K562 (cell line): Measurements from ENCODE around the gene PRAME. TPM values are rescaled to one million over a fixed set of nuclear protein-coding genes. Genes with fewer than 3 reads are reported as not detected.
"Not testable (repeated sequence)": the region's sequence is repeated elsewhere in the genome, so short reads cannot be mapped to it uniquely, and the experiment has no call there.

Experiments
- ATAC-seq: fragments of 200-7000 bp; cut with Tn5 transposase; 3 replicates; pipeline ENCODE4 v1.9.1; 2020; ENCODE audit warnings: moderate library complexity
- BruUV-seq: library from RNA; stranded (reverse); fragments of 400-500 nt; replicated peaks from 2 replicates; lab custom pipeline; 2021; lab: Mats Ljungman, UMichigan
- CTCF ChIA-PET: fragments of 300-600 bp; formaldehyde crosslinking; extraction: SDS; loops from one replicate; lab custom pipeline; 2021; ENCODE audit warnings: low intra/inter-chr PET ratio; lab: Yijun Ruan, JAX
- POLR2A ChIA-PET: fragments of 300-600, 350-650 bp; sonication (Branson Sonifier 250); formaldehyde crosslinking; extraction: SDS; loops from one replicate; lab custom pipeline; 2021; ENCODE audit warnings: antibody characterized with exemption, inconsistent platforms; lab: Yijun Ruan, JAX
- DNase-seq, 4 experiments: peaks; one replicate each; pipeline versions ENCODE4 v3.0.0 to v3.0.0-alpha.2; 2011 to 2018; ENCODE audit warnings: low spot score in 3 of 4, mixed read lengths in 3 of 4; ENCODE audit errors: extremely low read depth in 1 of 4
- FAIRE-seq: peaks from 2 replicates; lab custom pipeline; 2011; peaks lifted over from hg19 to GRCh38; lab: Jason Lieb, UNC
- H2AFZ ChIP-seq: 2 replicates; pipeline ENCODE4 v1.6.0; 2011; ENCODE audit warnings: low read depth, low read length, control low read depth, inconsistent platforms
- H3K27ac ChIP-seq: fragments of 200-600 bp; 3 replicates; pipeline ENCODE4 v1.8.0; 2011; ENCODE audit warnings: low read depth, mild to moderate bottlenecking, control low read depth, inconsistent platforms, low read length, moderate library complexity, mixed read lengths; ENCODE audit errors: extremely low read depth
- H3K27me3 ChIP-seq, 2 experiments: fragments of 300-600 bp in 1 of 2; 2 replicates in 1 of 2; 3 replicates in 1 of 2; pipeline versions ENCODE4 v1.6.0 to v1.8.0; 2011; ENCODE audit warnings: inconsistent platforms in 2 of 2, low read length in 2 of 2, mild to moderate bottlenecking in 1 of 2, mixed read lengths in 1 of 2, moderate library complexity in 1 of 2; ENCODE audit not compliant: control insufficient read depth in 2 of 2, insufficient read depth in 2 of 2
- H3K36me3 ChIP-seq: fragments of 300-600 bp; 3 replicates; pipeline ENCODE4 v1.8.0; 2011; ENCODE audit warnings: mild to moderate bottlenecking, low read length, inconsistent platforms; ENCODE audit not compliant: control insufficient read depth, insufficient read depth
- H3K4me1 ChIP-seq, 2 experiments: fragments of 200-600 bp in 1 of 2; replicated peaks in 1 of 2; 2 replicates in 1 of 2; 3 replicates in 1 of 2; pipeline versions ENCODE4 v1.5.1 to v1.8.0; 2011; ENCODE audit warnings: inconsistent platforms in 2 of 2, low read length in 2 of 2, mild to moderate bottlenecking in 1 of 2, mixed read lengths in 1 of 2, moderate library complexity in 1 of 2; ENCODE audit not compliant: control insufficient read depth in 2 of 2, insufficient read depth in 2 of 2
- H3K4me2 ChIP-seq: 2 replicates; pipeline ENCODE4 v1.6.1; 2011; ENCODE audit warnings: low read length, control low read depth, inconsistent platforms, mixed read lengths; ENCODE audit not compliant: insufficient read depth
- H3K4me3 ChIP-seq: fragments of 200-600 bp; sonication (generic), shearing (Covaris generic); 2 replicates; pipeline ENCODE4 v1.5.1; 2016; ENCODE audit warnings: control low read depth, inconsistent platforms
- H3K79me2 ChIP-seq: fragments of 200-600 bp; 3 replicates; pipeline ENCODE4 v1.8.0; 2011; ENCODE audit warnings: low read length, inconsistent platforms; ENCODE audit not compliant: control insufficient read depth, insufficient read depth
- H3K9ac ChIP-seq, 2 experiments: 2 replicates each; pipeline versions ENCODE4 v1.6.0 to v1.6.1; 2011; ENCODE audit warnings: low read depth in 2 of 2, low read length in 2 of 2, control low read depth in 1 of 2, inconsistent platforms in 1 of 2, mild to moderate bottlenecking in 1 of 2, mixed read lengths in 1 of 2; ENCODE audit not compliant: insufficient read depth in 1 of 2
- H3K9me1 ChIP-seq: one replicate; pipeline ENCODE4 v1.6.0; 2011; ENCODE audit warnings: inconsistent platforms, mild to moderate bottlenecking, low read length, moderate library complexity; ENCODE audit not compliant: control insufficient read depth, insufficient read depth
- H3K9me3 ChIP-seq: replicated peaks from 2 replicates; pipeline ENCODE4 v1.5.1; 2011; ENCODE audit warnings: low read depth, low read length, inconsistent platforms; ENCODE audit not compliant: control insufficient read depth, insufficient read depth
- H4K20me1 ChIP-seq: replicated peaks from 2 replicates; pipeline ENCODE4 v1.6.1; 2011; ENCODE audit warnings: low read length, inconsistent platforms, mixed read lengths; ENCODE audit not compliant: control insufficient read depth, insufficient read depth
- WGBS: fragments of 100-300 bp; shearing (Covaris generic); methylation state at CpG from one replicate; pipeline ENCODE4 v1.1.6; 2016; ENCODE audit warnings: low coverage, mixed read lengths; ENCODE audit not compliant: insufficient coverage; ENCODE audit errors: missing lambda C conversion rate; 5-methylcytosine and 5-hydroxymethylcytosine counted together
- in situ Hi-C: fragments of 300-500 bp; cut with MboI; formaldehyde crosslinking; loops from 4 replicates; pipeline ENCODE4 v1.15.0; 2018; ENCODE audit warnings: inconsistent platforms, mixed read lengths
- intact Hi-C: fragments of 100-400 bp; cut with micrococcal nuclease; formaldehyde crosslinking; loops from 2 replicates; pipeline ENCODE4 v1.14.2; 2022
- polyA plus RNA-seq, 8 experiments: library from polyadenylated mRNA; depleted of rRNA in 4 of 8; stranded (reverse) in 5 of 8; unstranded in 3 of 8; fragments of >200 nt; fragmentation: Nextera tagmentation in 2 of 8; fragmentation: Illumina TruSeq in 1 of 8; extraction: Ambion mirVana in 2 of 8; extraction: Trizol in 1 of 8; gene quantifications; 2 replicates each; pipeline versions ENCODE4 v1.2.1 to v1.2.3, GENCODE V29; 2011 to 2014; ENCODE audit warnings: inconsistent platforms in 1 of 8, missing spikeins in 1 of 8
- total RNA-seq, 7 experiments: library from RNA; depleted of rRNA in 6 of 7; stranded (reverse); fragments of >200 nt in 6 of 7; fragmentation: Illumina TruSeq in 2 of 7; extraction: Trizol in 2 of 7; gene quantifications; 2 replicates each; pipeline versions ENCODE4 v1.2.1 to v1.2.3, GENCODE V29; 2011 to 2021; ENCODE audit warnings: low replicate concordance in 1 of 7
- TF ChIP-seq, protein P1 (sequence below): sonication (generic); formaldehyde crosslinking; IDR thresholded peaks from 2 replicates; pipeline ENCODE4 v1.8.1; 2023; ENCODE audit warnings: mild to moderate bottlenecking, missing genetic modification reagents
- TF ChIP-seq, protein P2 (sequence below), 2 experiments: fragments of 200-800 bp in 1 of 2; sonication (Bioruptor generic) in 1 of 2; sonication (generic) in 1 of 2; formaldehyde crosslinking in 1 of 2; IDR thresholded peaks in 1 of 2; conservative IDR thresholded peaks in 1 of 2; 2 replicates each; pipeline versions ENCODE4 v1.5.0 to v1.6.1; 2016 to 2020; ENCODE audit warnings: missing compliant biosample characterization in 1 of 2, missing genetic modification characterization in 1 of 2, missing genetic modification reagents in 1 of 2
- TF ChIP-seq, protein P3 (sequence below), 2 experiments: fragments of 450-650 bp in 1 of 2; sonication (generic) in 1 of 2; formaldehyde crosslinking in 1 of 2; IDR thresholded peaks in 1 of 2; conservative IDR thresholded peaks in 1 of 2; 2 replicates each; pipeline versions ENCODE4 v1.6.1 to v1.8.1; 2016 to 2023; ENCODE audit warnings: mild to moderate bottlenecking in 2 of 2, moderate library complexity in 2 of 2, inconsistent platforms in 1 of 2, missing genetic modification reagents in 1 of 2
- TF ChIP-seq, protein P4 (sequence below), 2 experiments: fragments of 450-650 bp in 1 of 2; sonication (generic) in 1 of 2; formaldehyde crosslinking in 1 of 2; IDR thresholded peaks; 2 replicates each; pipeline versions ENCODE4 v1.7.1 to v1.9.0; 2016 to 2022; ENCODE audit warnings: inconsistent platforms in 1 of 2, mild to moderate bottlenecking in 1 of 2, missing genetic modification reagents in 1 of 2

Gene PRAME
- total and polyA plus RNA-seq, 9 of the 15 experiments (the other 6 are each of a cell fraction or from before 2014, with no cell fraction given), result 662 to 2,141 (median 1,142) TPM

DNA sequence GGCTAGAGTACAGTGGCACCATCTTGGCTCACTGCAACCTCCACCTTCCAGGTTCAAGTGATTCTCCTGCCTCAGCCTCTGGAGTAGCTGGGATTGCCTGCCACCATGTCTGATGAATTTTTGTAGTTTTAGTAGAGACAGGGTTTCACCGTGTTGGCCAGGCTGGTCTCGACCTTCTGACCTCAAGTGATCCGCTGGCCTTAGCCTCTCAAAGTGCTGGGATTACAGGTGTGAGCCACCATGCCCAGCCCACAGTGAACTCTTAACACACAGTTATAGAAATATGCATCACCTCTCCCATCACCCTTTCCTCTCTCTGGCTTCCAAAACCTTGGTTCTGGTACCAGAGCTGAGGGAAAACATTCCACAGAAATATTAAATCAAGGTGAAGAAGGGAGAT, 49.0 kb upstream of the PRAME start:
- ATAC-seq, H3K27ac ChIP-seq, H3K4me3 ChIP-seq, H3K9me3 ChIP-seq, H3K4me2 ChIP-seq, H3K4me1 ChIP-seq, BruUV-seq, in situ Hi-C loops, H3K36me3 ChIP-seq, H3K9me1 ChIP-seq, FAIRE-seq, DNase-seq, H3K9ac ChIP-seq, H3K79me2 ChIP-seq, H2AFZ ChIP-seq: not testable (repeated sequence)
- peaks cover 20% of the 10 kb centered on the region for H4K20me1 ChIP-seq
- peaks cover 48 to 53% of the 10 kb centered on the region in 2 experiments for H3K27me3 ChIP-seq
- intact Hi-C loops, result loop anchor here (10.0 kb wide), 1 partner anchor 63 kb away; no protein-coding TSS in a partner anchor
- ChIA-PET CTCF (interaction anchor here (1.0 kb wide), 1 partner anchor 161 kb away, joined by 3 read pairs; no protein-coding TSS in a partner anchor), POLR2A (interaction anchor here (0.6 to 4.3 kb wide), 7 partner anchors 9 to 88 kb away, joined by 3 to 23 read pairs (median 4); no protein-coding TSS in a partner anchor)
- WGBS, result under 1% methylated on average over 3 of the region's 3 CpGs
- TF ChIP-seq, protein P1, sequence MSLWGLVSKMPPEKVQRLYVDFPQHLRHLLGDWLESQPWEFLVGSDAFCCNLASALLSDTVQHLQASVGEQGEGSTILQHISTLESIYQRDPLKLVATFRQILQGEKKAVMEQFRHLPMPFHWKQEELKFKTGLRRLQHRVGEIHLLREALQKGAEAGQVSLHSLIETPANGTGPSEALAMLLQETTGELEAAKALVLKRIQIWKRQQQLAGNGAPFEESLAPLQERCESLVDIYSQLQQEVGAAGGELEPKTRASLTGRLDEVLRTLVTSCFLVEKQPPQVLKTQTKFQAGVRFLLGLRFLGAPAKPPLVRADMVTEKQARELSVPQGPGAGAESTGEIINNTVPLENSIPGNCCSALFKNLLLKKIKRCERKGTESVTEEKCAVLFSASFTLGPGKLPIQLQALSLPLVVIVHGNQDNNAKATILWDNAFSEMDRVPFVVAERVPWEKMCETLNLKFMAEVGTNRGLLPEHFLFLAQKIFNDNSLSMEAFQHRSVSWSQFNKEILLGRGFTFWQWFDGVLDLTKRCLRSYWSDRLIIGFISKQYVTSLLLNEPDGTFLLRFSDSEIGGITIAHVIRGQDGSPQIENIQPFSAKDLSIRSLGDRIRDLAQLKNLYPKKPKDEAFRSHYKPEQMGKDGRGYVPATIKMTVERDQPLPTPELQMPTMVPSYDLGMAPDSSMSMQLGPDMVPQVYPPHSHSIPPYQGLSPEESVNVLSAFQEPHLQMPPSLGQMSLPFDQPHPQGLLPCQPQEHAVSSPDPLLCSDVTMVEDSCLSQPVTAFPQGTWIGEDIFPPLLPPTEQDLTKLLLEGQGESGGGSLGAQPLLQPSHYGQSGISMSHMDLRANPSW (CRISPR knock-in tag), result 0 out of 2 replicates have a peak, but pooled peaks have one; percentile 58
- TF ChIP-seq, protein P2, sequence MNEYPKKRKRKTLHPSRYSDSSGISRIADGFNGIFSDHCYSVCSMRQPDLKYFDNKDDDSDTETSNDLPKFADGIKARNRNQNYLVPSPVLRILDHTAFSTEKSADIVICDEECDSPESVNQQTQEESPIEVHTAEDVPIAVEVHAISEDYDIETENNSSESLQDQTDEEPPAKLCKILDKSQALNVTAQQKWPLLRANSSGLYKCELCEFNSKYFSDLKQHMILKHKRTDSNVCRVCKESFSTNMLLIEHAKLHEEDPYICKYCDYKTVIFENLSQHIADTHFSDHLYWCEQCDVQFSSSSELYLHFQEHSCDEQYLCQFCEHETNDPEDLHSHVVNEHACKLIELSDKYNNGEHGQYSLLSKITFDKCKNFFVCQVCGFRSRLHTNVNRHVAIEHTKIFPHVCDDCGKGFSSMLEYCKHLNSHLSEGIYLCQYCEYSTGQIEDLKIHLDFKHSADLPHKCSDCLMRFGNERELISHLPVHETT (CRISPR knock-in tag; conservative IDR thresholded peaks at IDR 0.05 in 1 of 2, IDR thresholded peaks at IDR 0.05 in 1 of 2), result 0 out of 4 replicates have a peak, but pooled peaks of 1 of the 2 experiments have one; percentile 66
- TF ChIP-seq, protein P3, sequence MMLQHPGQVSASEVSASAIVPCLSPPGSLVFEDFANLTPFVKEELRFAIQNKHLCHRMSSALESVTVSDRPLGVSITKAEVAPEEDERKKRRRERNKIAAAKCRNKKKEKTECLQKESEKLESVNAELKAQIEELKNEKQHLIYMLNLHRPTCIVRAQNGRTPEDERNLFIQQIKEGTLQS (IDR thresholded peaks at IDR 0.05), result not testable (repeated sequence)
- TF ChIP-seq, protein P3 (CRISPR knock-in tag; conservative IDR thresholded peaks at IDR 0.05), result peak; percentile 71
- TF ChIP-seq, protein P4, sequence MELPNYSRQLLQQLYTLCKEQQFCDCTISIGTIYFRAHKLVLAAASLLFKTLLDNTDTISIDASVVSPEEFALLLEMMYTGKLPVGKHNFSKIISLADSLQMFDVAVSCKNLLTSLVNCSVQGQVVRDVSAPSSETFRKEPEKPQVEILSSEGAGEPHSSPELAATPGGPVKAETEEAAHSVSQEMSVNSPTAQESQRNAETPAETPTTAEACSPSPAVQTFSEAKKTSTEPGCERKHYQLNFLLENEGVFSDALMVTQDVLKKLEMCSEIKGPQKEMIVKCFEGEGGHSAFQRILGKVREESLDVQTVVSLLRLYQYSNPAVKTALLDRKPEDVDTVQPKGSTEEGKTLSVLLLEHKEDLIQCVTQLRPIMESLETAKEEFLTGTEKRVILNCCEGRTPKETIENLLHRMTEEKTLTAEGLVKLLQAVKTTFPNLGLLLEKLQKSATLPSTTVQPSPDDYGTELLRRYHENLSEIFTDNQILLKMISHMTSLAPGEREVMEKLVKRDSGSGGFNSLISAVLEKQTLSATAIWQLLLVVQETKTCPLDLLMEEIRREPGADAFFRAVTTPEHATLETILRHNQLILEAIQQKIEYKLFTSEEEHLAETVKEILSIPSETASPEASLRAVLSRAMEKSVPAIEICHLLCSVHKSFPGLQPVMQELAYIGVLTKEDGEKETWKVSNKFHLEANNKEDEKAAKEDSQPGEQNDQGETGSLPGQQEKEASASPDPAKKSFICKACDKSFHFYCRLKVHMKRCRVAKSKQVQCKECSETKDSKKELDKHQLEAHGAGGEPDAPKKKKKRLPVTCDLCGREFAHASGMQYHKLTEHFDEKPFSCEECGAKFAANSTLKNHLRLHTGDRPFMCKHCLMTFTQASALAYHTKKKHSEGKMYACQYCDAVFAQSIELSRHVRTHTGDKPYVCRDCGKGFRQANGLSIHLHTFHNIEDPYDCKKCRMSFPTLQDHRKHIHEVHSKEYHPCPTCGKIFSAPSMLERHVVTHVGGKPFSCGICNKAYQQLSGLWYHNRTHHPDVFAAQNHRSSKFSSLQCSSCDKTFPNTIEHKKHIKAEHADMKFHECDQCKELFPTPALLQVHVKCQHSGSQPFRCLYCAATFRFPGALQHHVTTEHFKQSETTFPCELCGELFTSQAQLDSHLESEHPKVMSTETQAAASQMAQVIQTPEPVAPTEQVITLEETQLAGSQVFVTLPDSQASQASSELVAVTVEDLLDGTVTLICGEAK (IDR thresholded peaks at IDR 0.05), result not testable (repeated sequence)
- TF ChIP-seq, protein P4 (CRISPR knock-in tag; IDR thresholded peaks at IDR 0.05), result peak; percentile 60; the same call in 1 of the 2 replicates
